Measurements from ENCODE around the gene C5orf47. TPM values are rescaled to one million over a fixed set of nuclear protein-coding genes. Genes with fewer than 3 reads are reported as not detected.
A peak's percentile ranks its signal among the peaks of the same experiment; 100 is the strongest.
"Not testable (repeated sequence)": the region's sequence is repeated elsewhere in the genome, so short reads cannot be mapped to it uniquely, and the experiment has no call there.

The C5orf47 gene
- total RNA-seq, 2 experiments from 2014 or later = not detected

- POLR2A ChIA-PET, H3K27me3 Mint-ChIP-seq: not testable (repeated sequence)
- CTCF ChIA-PET = interaction anchor here (0.7 kb wide), 1 partner anchor 292 kb away, joined by 3 read pairs; no protein-coding TSS in a partner anchor
Observed at GRCh38 chr5:174020069-174020927, 31.3 kb downstream of the C5orf47 start.

DNA sequence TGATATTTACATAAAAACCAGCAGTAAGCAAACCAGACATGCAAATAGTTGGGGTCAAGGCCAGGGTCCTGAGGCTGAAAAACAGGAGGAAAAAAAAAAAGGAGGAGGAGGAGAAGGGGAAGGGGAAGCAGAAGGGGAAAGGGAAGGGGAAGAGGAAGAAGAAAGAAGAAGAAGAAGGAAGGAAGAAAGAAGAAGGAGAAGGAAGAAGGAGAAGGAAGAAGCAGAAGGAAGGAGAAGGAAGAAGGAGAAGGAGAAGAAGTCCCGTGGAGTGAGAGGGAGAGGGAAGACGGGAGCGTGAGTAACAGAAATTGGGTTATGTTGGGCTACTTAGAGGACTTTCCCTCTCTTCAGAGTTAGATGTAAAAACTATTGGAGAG, 31.9 kb downstream of the C5orf47 start:
- Mint-ChIP-seq H3K4me3 (no peak overlapping the region), H3K36me3 (ENCODE audit: low read depth) (no peaks in the 10 kb centered on the region), H3K27ac (no peak overlapping the region), H3K27me3 (peaks cover 12% of the 10 kb centered on the region), H3K9me3 (no peaks in the 10 kb centered on the region), H3K4me1 (no peaks in the 10 kb centered on the region)
- ChIA-PET POLR2A (no interaction called here), CTCF (no interaction called here)
- no peak for DNase-seq

More at GRCh38 chr5:174020069-174020927, 31.3 kb downstream of the C5orf47 start:
- not testable (repeated sequence) for H3K4me1 Mint-ChIP-seq; H3K4me3 Mint-ChIP-seq; H3K27ac Mint-ChIP-seq; DNase-seq; H3K36me3 Mint-ChIP-seq (ENCODE audit: low read depth); H3K9me3 Mint-ChIP-seq

DNA sequence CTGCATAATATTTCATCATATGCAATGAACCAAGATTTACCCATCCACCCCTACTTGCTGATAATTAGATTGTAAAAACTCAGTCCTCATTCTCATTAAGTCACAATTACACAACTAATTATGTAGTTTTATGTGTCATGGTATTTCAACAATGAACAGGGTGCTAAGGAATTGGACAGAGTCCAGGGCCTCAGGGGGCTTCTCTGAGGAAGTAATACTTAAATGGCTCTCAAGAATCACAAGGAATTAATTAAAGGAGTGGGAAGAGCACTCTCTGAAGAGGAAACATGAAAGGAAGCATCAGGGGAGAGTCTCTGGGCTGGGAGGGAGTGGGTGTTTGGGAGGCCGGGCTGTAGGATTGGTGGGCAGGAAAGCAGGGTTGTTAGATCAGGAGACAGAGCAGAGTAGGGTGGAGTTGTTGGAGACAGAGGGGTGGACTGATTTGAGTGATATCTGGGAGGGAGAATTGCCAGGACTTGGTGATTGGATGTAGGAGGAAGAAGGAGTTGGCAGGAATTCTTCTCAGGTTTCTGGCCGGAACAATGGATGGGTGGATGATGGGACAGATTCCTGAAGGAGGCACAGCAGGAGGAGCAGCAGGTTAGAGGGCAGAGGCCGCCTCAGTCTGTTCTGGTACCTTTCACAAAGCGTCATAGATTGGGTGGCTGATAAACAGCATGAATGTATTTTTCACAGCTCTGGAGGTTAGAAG, 33.6 kb downstream of the C5orf47 start:
- Mint-ChIP-seq H3K4me1 (no peaks in the 10 kb centered on the region), H3K27ac (no peak overlapping the region), H3K36me3 (ENCODE audit: low read depth) (no peaks in the 10 kb centered on the region), H3K27me3 (peaks cover 12% of the 10 kb centered on the region), H3K9me3 (no peaks in the 10 kb centered on the region), H3K4me3 (no peak overlapping the region)
- ChIA-PET CTCF (no interaction called here), POLR2A (no interaction called here)
- no peak for DNase-seq

- no peaks in the 10 kb centered on the region for H3K36me3 Mint-ChIP-seq (ENCODE audit: low read depth)
- H3K4me3 Mint-ChIP-seq = no peak overlapping the region
- ChIA-PET CTCF (no interaction called here), POLR2A (no interaction called here)
- H3K4me1 Mint-ChIP-seq = no peaks in the 10 kb centered on the region
- H3K9me3 Mint-ChIP-seq = peaks cover 14% of the 10 kb centered on the region
- H3K27me3 Mint-ChIP-seq = peaks cover 4% of the 10 kb centered on the region
- no peak overlapping the region for H3K27ac Mint-ChIP-seq
- no peak for DNase-seq
Observed at GRCh38 chr5:174030286-174030685, 41.3 kb downstream of the C5orf47 start.

- no peak for DNase-seq
- H3K4me1 Mint-ChIP-seq = no peaks in the 10 kb centered on the region
- CTCF ChIA-PET = interaction anchor here (1.4 kb wide), 1 partner anchor 266 kb away, joined by 9 read pairs; no protein-coding TSS in a partner anchor
- POLR2A ChIA-PET = no interaction called here
- no peak overlapping the region for H3K4me3 Mint-ChIP-seq
- H3K9me3 Mint-ChIP-seq = no peaks in the 10 kb centered on the region
- no peaks in the 10 kb centered on the region for H3K36me3 Mint-ChIP-seq (ENCODE audit: low read depth)
- H3K27me3 Mint-ChIP-seq = peaks cover 3% of the 10 kb centered on the region
- no peak overlapping the region for H3K27ac Mint-ChIP-seq
Observed at GRCh38 chr5:174044466-174045254, 55.7 kb downstream of the C5orf47 start.

DNA sequence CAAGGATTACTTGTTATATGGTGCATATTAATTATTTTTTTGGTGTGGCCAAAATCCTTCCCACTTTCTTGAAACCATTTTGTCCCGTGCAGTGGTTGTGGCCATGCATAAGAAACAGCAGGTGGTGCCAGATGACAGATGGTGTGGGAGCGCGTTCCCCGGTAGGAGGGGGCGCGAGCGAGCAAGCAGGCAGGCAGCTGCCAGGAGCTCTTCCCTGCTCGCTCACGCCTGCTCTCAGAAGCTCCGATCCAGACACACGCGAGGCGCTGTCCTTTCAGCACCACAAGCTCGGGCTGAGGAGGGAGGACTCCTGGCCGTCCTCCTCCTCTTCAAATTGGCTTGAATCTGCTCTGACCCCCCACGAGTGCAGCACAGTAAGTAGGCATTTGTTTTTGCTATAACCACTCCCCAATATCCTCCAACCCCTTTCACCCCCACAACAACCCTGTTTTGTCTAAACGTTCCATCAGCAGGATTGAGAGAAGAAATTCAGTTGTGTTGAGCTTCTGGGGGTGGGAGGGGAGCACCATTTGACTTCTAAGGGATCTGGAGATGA, 56.6 kb downstream of the C5orf47 start, which contains the start of gene NSG2:
TSS of gene NSG2 (plus strand) at position 237 of the 556 bp plus-strand sequence. CDS start 1,050 bp downstream, outside the sequence.
- H3K9me3 Mint-ChIP-seq = no peaks in the 10 kb centered on the region
- no peaks in the 10 kb centered on the region for H3K36me3 Mint-ChIP-seq (ENCODE audit: low read depth)
- peaks cover 2% of the 10 kb centered on the region for H3K27me3 Mint-ChIP-seq
- ChIA-PET POLR2A (no interaction called here), CTCF (interaction anchor here (0.7 to 1.4 kb wide), 3 partner anchors 11 to 266 kb away, joined by 3 to 9 read pairs (median 3); no protein-coding TSS in a partner anchor)
- H3K27ac Mint-ChIP-seq = no peak within 1 kb of the TSS
- H3K4me1 Mint-ChIP-seq = no peaks in the 10 kb centered on the region
- peak; percentile 47 for DNase-seq
- no peak within 1 kb of the TSS for H3K4me3 Mint-ChIP-seq

DNA sequence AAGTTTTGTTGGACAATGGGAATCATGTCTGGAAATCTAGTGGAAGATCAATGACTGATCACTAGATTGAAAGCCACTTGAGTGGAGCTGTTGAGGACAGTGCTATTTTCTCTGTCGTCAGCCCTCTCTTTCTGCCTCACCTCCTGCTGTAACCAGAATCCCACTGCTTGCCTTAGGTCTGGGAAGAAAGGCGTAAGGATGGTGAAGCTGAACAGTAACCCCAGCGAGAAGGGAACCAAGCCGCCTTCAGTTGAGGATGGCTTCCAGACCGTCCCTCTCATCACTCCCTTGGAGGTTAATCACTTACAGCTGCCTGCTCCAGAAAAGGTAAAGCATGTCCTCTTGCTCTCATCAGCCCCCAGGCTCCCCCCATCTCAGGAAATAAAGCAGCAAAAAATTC, 57.6 kb downstream of the C5orf47 start:
- peaks cover 2% of the 10 kb centered on the region for H3K27me3 Mint-ChIP-seq
- H3K9me3 Mint-ChIP-seq = no peaks in the 10 kb centered on the region
- H3K27ac Mint-ChIP-seq = no peak overlapping the region
- H3K4me1 Mint-ChIP-seq = no peaks in the 10 kb centered on the region
- no peaks in the 10 kb centered on the region for H3K36me3 Mint-ChIP-seq (ENCODE audit: low read depth)
- ChIA-PET CTCF (interaction anchor here (0.7 to 1.1 kb wide), 2 partner anchors 10 to 616 kb away, joined by 3 to 4 read pairs; no protein-coding TSS in a partner anchor), POLR2A (no interaction called here)
- no peak for DNase-seq
- no peak overlapping the region for H3K4me3 Mint-ChIP-seq

GRCh38 chr5:174047472-174048099, 58.6 kb downstream of the C5orf47 start:
- Mint-ChIP-seq H3K27me3 (peaks cover 2% of the 10 kb centered on the region), H3K27ac (no peak overlapping the region), H3K4me3 (no peak overlapping the region), H3K36me3 (ENCODE audit: low read depth) (no peaks in the 10 kb centered on the region), H3K9me3 (no peaks in the 10 kb centered on the region), H3K4me1 (no peaks in the 10 kb centered on the region)
- CTCF ChIA-PET = interaction anchor here (0.5 kb wide), 1 partner anchor 906 kb away, joined by 3 read pairs; no protein-coding TSS in a partner anchor
- POLR2A ChIA-PET = no interaction called here
- no peak for DNase-seq

DNA sequence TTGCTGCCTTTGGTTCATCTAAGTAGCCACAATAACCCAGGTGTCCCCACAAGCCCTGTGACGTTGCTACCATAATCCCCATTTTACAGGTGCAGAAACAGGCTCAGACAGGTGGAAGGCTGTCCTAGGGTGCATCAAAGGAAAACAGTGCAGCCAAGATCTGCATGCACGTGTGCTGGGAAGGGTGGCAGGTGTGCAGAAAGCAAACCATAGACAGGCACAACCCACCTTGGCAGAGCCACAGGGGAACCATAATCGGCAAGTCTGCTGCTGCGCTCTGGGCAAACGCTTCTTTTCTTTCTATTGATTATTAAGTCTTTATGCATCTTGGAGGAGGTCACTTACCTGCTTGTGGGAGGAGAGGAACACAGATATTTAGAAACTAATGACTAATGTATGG, 63.7 kb downstream of the C5orf47 start:
- no peaks in the 10 kb centered on the region for H3K9me3 Mint-ChIP-seq
- no peaks in the 10 kb centered on the region for H3K27me3 Mint-ChIP-seq
- POLR2A ChIA-PET = no interaction called here
- H3K36me3 Mint-ChIP-seq (ENCODE audit: low read depth) = no peaks in the 10 kb centered on the region
- H3K4me3 Mint-ChIP-seq = no peak overlapping the region
- DNase-seq = no peak
- no peaks in the 10 kb centered on the region for H3K4me1 Mint-ChIP-seq
- CTCF ChIA-PET = no interaction called here
- no peak overlapping the region for H3K27ac Mint-ChIP-seq

DNA sequence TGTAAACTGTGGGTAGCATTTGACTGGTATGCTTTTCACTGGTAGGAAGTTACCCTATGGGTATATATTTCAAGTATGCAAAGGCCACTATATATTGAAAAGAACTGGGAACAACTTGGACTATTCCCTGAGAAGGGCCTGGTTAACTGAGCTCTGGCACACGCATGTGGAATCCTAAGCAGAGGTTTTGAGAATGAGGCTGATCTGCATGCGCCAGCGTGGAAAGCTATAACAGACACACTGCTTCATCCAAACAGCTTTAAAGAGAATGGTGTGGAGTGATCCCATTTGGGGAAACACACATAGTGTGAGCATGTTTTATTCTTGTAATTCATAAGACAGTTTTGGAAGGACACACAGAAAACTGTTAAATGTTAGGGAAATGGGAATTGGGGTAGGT, 64.9 kb downstream of the C5orf47 start:
- Mint-ChIP-seq H3K36me3 (ENCODE audit: low read depth) (no peaks in the 10 kb centered on the region), H3K27ac (no peak overlapping the region), H3K4me1 (no peaks in the 10 kb centered on the region), H3K4me3 (no peak overlapping the region), H3K9me3 (no peaks in the 10 kb centered on the region), H3K27me3 (no peaks in the 10 kb centered on the region)
- ChIA-PET POLR2A (no interaction called here), CTCF (no interaction called here)
- DNase-seq = no peak
